ENCODE results near the gene PLTP.
"Not testable (repeated sequence)": the region's sequence is repeated elsewhere in the genome, so short reads cannot be mapped to it uniquely, and the experiment has no call there.

PLTP gene

GRCh38 chr20:45909336-45909808, 2.6 kb downstream of the PLTP start:
- H3K4me3 ChIP-seq (ENCODE audit: low read depth, low read length) = no peak overlapping the region
- no peak for TF ChIP-seq CTCF (IDR thresholded peaks at IDR 0.05; ENCODE audit: insufficient read depth, low read depth, low read length, missing control alignments)
- DNase-seq (ENCODE audit: low read depth) = no peak

GRCh38 chr20:45908084-45908483, 3.9 kb downstream of the PLTP start:
- no peak for DNase-seq (ENCODE audit: low read depth)
- no peak for TF ChIP-seq CTCF (IDR thresholded peaks at IDR 0.05; ENCODE audit: insufficient read depth, low read depth, low read length, missing control alignments)
- no peak overlapping the region for H3K4me3 ChIP-seq (ENCODE audit: low read depth, low read length)

GRCh38 chr20:45907219-45907948, 4.6 kb downstream of the PLTP start:
- TF ChIP-seq CTCF (IDR thresholded peaks at IDR 0.05; ENCODE audit: insufficient read depth, low read depth, low read length, missing control alignments) = no peak
- DNase-seq (ENCODE audit: low read depth) = no peak
- no peak overlapping the region for H3K4me3 ChIP-seq (ENCODE audit: low read depth, low read length)

- H3K4me3 ChIP-seq (ENCODE audit: low read depth, low read length) = no peak overlapping the region
- TF ChIP-seq CTCF (IDR thresholded peaks at IDR 0.05; ENCODE audit: insufficient read depth, low read depth, low read length, missing control alignments) = no peak
- DNase-seq (ENCODE audit: low read depth) = no peak
Measured at GRCh38 chr20:45905505-45906079, 6.4 kb downstream of the PLTP start.

- TF ChIP-seq CTCF (IDR thresholded peaks at IDR 0.05; ENCODE audit: insufficient read depth, low read depth, low read length, missing control alignments) = no peak
- DNase-seq (ENCODE audit: low read depth) = no peak
- H3K4me3 ChIP-seq (ENCODE audit: low read depth, low read length) = no peak overlapping the region
Measured at GRCh38 chr20:45904583-45905504, 7.1 kb downstream of the PLTP start.

GRCh38 chr20:45902199-45902701, 9.7 kb downstream of the PLTP start:
- no peak for TF ChIP-seq CTCF (IDR thresholded peaks at IDR 0.05; ENCODE audit: insufficient read depth, low read depth, low read length, missing control alignments)
- DNase-seq (ENCODE audit: low read depth) = no peak
- no peak overlapping the region for H3K4me3 ChIP-seq (ENCODE audit: low read depth, low read length)

- DNase-seq (ENCODE audit: low read depth); H3K4me3 ChIP-seq (ENCODE audit: low read depth, low read length): not testable (repeated sequence)
Measured at GRCh38 chr20:45901332-45901731, 10.6 kb downstream of the PLTP start.
